GM19468 (cell line): ENCODE measurements around the gene TPD52L1.
"Not testable (repeated sequence)": the region's sequence is repeated elsewhere in the genome, so short reads cannot be mapped to it uniquely, and the experiment has no call there.

Source experiments
- ATAC-seq: cut with Tn5 transposase; IDR thresholded peaks from one replicate; pipeline ENCODE4 v1.9.1; 2021; ENCODE audit warnings: mild to moderate bottlenecking, moderate library complexity, moderate number of reproducible peaks; ENCODE audit not compliant: unreplicated experiment; ENCODE audit errors: extremely low read depth

The TPD52L1 gene

GRCh38 chr6:125138083-125138482 lies 15.5 kb upstream of the TPD52L1 start:
- ATAC-seq, result no peak

GRCh38 chr6:125140808-125141207 lies 12.8 kb upstream of the TPD52L1 start:
- ATAC-seq, result no peak

- no peak for ATAC-seq
Measured at GRCh38 chr6:125142618-125143017, 11.0 kb upstream of the TPD52L1 start.

GRCh38 chr6:125144822-125145221 lies 8.8 kb upstream of the TPD52L1 start:
- no peak for ATAC-seq

GRCh38 chr6:125149256-125150144 lies 4.1 kb upstream of the TPD52L1 start:
- ATAC-seq, result no peak

- ATAC-seq, result no peak
Measured at GRCh38 chr6:125151700-125152099, 1.9 kb upstream of the TPD52L1 start.

GRCh38 chr6:125154118-125154760 lies 666 bp downstream of the TPD52L1 start:
- no peak for ATAC-seq

GRCh38 chr6:125154761-125155135 lies 1.2 kb downstream of the TPD52L1 start:
- ATAC-seq, result no peak

GRCh38 chr6:125155344-125155743 lies 1.8 kb downstream of the TPD52L1 start:
- ATAC-seq, result no peak

GRCh38 chr6:125156496-125156895 lies 2.9 kb downstream of the TPD52L1 start:
- no peak for ATAC-seq

- no peak for ATAC-seq
Measured at GRCh38 chr6:125157280-125157679, 3.7 kb downstream of the TPD52L1 start.

GRCh38 chr6:125157725-125158124 lies 4.2 kb downstream of the TPD52L1 start:
- ATAC-seq, result no peak

GRCh38 chr6:125163339-125163738 lies 9.8 kb downstream of the TPD52L1 start:
- not testable (repeated sequence) for ATAC-seq

GRCh38 chr6:125163811-125164210 lies 10.2 kb downstream of the TPD52L1 start:
- ATAC-seq, result no peak

- ATAC-seq, result no peak
Measured at GRCh38 chr6:125164696-125165095, 11.1 kb downstream of the TPD52L1 start.

- no peak for ATAC-seq
Measured at GRCh38 chr6:125165256-125165655, 11.7 kb downstream of the TPD52L1 start.

GRCh38 chr6:125165776-125166175 lies 12.2 kb downstream of the TPD52L1 start:
- no peak for ATAC-seq

- no peak for ATAC-seq
Measured at GRCh38 chr6:125166711-125167110, 13.1 kb downstream of the TPD52L1 start.

GRCh38 chr6:125167579-125167978 lies 14.0 kb downstream of the TPD52L1 start:
- no peak for ATAC-seq

GRCh38 chr6:125169058-125169457 lies 15.5 kb downstream of the TPD52L1 start:
- no peak for ATAC-seq

- no peak for ATAC-seq
Measured at GRCh38 chr6:125169522-125169921, 15.9 kb downstream of the TPD52L1 start.

GRCh38 chr6:125170376-125170775 lies 16.8 kb downstream of the TPD52L1 start:
- ATAC-seq, result no peak
